ENCODE measurements around the gene STK32A.

DNA sequence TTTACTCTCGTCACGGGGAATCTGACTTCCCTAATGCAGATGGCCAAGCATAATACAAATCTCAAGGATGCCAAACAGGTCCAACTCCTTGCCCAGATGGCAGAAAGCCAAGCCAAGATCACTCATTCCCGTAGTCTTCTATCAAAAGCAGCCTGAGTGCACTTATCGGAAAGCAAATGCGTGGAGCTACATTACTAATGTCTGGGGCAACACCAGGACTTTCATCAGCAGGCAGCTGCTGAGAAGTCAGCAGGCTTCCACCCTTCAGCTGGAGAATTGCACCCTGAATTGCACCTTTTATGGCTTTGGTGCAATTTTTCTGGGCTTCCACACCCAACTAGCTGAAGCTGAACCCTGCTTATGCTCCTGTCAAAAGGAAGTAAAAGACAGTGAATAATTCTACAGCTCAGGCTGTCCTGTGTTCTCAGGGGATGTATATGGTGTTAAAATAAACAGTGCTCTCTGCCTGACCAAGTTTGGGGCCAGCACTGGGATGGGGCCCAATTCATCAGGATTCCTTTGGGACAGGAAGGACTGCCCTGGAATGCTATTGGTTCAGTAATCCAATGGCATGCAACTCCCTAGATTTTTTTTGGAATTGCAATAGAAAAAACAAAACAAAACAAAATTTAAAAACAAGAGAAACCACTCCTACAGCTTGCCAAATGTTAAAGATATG lies 182.4 kb downstream of the STK32A start:
- TF ChIP-seq, protein P1, sequence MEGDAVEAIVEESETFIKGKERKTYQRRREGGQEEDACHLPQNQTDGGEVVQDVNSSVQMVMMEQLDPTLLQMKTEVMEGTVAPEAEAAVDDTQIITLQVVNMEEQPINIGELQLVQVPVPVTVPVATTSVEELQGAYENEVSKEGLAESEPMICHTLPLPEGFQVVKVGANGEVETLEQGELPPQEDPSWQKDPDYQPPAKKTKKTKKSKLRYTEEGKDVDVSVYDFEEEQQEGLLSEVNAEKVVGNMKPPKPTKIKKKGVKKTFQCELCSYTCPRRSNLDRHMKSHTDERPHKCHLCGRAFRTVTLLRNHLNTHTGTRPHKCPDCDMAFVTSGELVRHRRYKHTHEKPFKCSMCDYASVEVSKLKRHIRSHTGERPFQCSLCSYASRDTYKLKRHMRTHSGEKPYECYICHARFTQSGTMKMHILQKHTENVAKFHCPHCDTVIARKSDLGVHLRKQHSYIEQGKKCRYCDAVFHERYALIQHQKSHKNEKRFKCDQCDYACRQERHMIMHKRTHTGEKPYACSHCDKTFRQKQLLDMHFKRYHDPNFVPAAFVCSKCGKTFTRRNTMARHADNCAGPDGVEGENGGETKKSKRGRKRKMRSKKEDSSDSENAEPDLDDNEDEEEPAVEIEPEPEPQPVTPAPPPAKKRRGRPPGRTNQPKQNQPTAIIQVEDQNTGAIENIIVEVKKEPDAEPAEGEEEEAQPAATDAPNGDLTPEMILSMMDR (IDR thresholded peaks at IDR 0.05): no peak
- no peak for TF ChIP-seq POLR2A (IDR thresholded peaks at IDR 0.05)

All from thyroid gland (tissue), 4 donors.